OCI-LY1 (cell line): Measurements from ENCODE around the gene EYA3.

Source experiments
- H2AFZ ChIP-seq: fragments of 200-600 bp; sonication (generic), shearing (Covaris generic); 2 replicates; pipeline ENCODE4 v1.6.0; 2014; ENCODE audit warnings: antibody characterized with exemption, mild to moderate bottlenecking, low read length
- H3F3A ChIP-seq: fragments of 200-600 bp; sonication (generic), shearing (Covaris generic); 2 replicates; pipeline ENCODE4 v1.6.0; 2014; ENCODE audit warnings: mild to moderate bottlenecking, antibody characterized with exemption, low read length, moderate library complexity; ENCODE audit not compliant: insufficient read depth
- H3K27ac ChIP-seq: fragments of 200-600 bp; sonication (generic); 2 replicates; pipeline ENCODE4 v1.5.1; 2014; ENCODE audit warnings: low read length, mixed run types, mild to moderate bottlenecking, low read depth; ENCODE audit not compliant: poor library complexity, severe bottlenecking
- H3K27me3 ChIP-seq: fragments of 200-600 bp; sonication (generic); 2 replicates; pipeline ENCODE4 v1.6.0; 2014; ENCODE audit warnings: antibody characterized with exemption, mild to moderate bottlenecking, low read length, moderate library complexity; ENCODE audit not compliant: insufficient read depth
- H3K36me3 ChIP-seq: fragments of 200-600 bp; sonication (generic); 2 replicates; pipeline ENCODE4 v1.6.1; 2014; ENCODE audit warnings: mild to moderate bottlenecking, antibody characterized with exemption, low read length, moderate library complexity, mixed read lengths; ENCODE audit not compliant: insufficient read depth
- H3K4me1 ChIP-seq: fragments of 200-600 bp; sonication (generic); 2 replicates; pipeline ENCODE4 v1.5.1; 2014; ENCODE audit warnings: mild to moderate bottlenecking, low read length, moderate library complexity; ENCODE audit not compliant: insufficient read depth, severe bottlenecking
- H3K4me2 ChIP-seq: fragments of 200-600 bp; sonication (generic), shearing (Covaris generic); 2 replicates; pipeline ENCODE4 v1.6.1; 2014; ENCODE audit warnings: low read length
- H3K4me3 ChIP-seq: fragments of 200-600 bp; sonication (generic); 2 replicates; pipeline ENCODE4 v1.5.1; 2014; ENCODE audit warnings: low read length, low read depth, mild to moderate bottlenecking, mixed read lengths; ENCODE audit not compliant: poor library complexity, severe bottlenecking
- H3K79me2 ChIP-seq: fragments of 200-600 bp; shearing (Covaris generic); 2 replicates; pipeline ENCODE4 v1.6.1; 2016; ENCODE audit warnings: mixed run types, low read length, mixed read lengths; ENCODE audit not compliant: insufficient read depth
- H3K9ac ChIP-seq: fragments of 200-600 bp; sonication (generic), shearing (Covaris generic); 2 replicates; pipeline ENCODE4 v1.6.1; 2014; ENCODE audit warnings: mild to moderate bottlenecking, low read length, mixed read lengths
- H3K9me2 ChIP-seq: fragments of 200-600 bp; sonication (generic), shearing (Covaris generic); 2 replicates; pipeline ENCODE4 v1.6.1; 2014; ENCODE audit warnings: low read depth, mild to moderate bottlenecking, low read length, mixed read lengths
- H3K9me3 ChIP-seq: fragments of 200-600 bp; shearing (Covaris generic); 2 replicates; pipeline ENCODE4 v1.6.1; 2014; ENCODE audit warnings: low read length, mixed read lengths
- H4K20me1 ChIP-seq: fragments of 200-600 bp; sonication (generic), shearing (Covaris generic); 2 replicates; pipeline ENCODE4 v1.6.0; 2016; ENCODE audit warnings: mild to moderate bottlenecking, low read length; ENCODE audit not compliant: insufficient read depth
- EZH2 ChIP-seq: fragments of 200-600 bp; sonication (generic), shearing (Covaris generic); IDR thresholded peaks from 2 replicates; pipeline ENCODE4 v1.8.0; 2017; ENCODE audit warnings: borderline replicate concordance, mixed run types, mild to moderate bottlenecking, antibody characterized with exemption, low read length, moderate library complexity, mixed read lengths
- TF ChIP-seq, protein P1 (sequence below): fragments of 200-600 bp; sonication (generic), shearing (Covaris generic); IDR thresholded peaks from 2 replicates; pipeline ENCODE4 v1.5.1; 2017; ENCODE audit warnings: mild to moderate bottlenecking, antibody characterized with exemption, low read length, moderate library complexity, mixed read lengths

EYA3 gene

DNA sequence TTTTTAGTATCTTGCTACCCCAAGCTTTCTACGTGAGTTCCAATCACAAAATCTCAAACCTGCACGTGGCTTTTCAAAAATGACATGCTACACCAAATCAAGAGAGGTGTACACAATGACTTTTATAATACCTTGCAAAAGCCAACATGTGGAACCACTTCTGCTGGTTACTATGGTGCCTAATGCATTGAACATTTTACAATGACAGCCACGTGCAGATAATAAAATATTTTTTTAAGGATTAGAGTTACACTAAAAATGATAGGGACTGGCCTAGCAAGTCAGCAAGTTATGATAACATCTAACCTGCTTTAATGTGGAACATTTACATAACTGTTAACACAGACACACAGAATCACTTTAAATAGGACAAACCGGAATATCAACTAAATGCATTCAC is 30.2 kb downstream of the EYA3 start:
- TF ChIP-seq, protein P1, sequence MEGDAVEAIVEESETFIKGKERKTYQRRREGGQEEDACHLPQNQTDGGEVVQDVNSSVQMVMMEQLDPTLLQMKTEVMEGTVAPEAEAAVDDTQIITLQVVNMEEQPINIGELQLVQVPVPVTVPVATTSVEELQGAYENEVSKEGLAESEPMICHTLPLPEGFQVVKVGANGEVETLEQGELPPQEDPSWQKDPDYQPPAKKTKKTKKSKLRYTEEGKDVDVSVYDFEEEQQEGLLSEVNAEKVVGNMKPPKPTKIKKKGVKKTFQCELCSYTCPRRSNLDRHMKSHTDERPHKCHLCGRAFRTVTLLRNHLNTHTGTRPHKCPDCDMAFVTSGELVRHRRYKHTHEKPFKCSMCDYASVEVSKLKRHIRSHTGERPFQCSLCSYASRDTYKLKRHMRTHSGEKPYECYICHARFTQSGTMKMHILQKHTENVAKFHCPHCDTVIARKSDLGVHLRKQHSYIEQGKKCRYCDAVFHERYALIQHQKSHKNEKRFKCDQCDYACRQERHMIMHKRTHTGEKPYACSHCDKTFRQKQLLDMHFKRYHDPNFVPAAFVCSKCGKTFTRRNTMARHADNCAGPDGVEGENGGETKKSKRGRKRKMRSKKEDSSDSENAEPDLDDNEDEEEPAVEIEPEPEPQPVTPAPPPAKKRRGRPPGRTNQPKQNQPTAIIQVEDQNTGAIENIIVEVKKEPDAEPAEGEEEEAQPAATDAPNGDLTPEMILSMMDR: no peak
- no peak for TF ChIP-seq EZH2
- H4K20me1 ChIP-seq: no peaks in the 10 kb centered on the region
- no peaks in the 10 kb centered on the region for H3F3A ChIP-seq
- H3K27me3 ChIP-seq: no peaks in the 10 kb centered on the region
- no peak overlapping the region for H2AFZ ChIP-seq
- peaks cover 43% of the 10 kb centered on the region for H3K4me1 ChIP-seq
- no peaks in the 10 kb centered on the region for H3K9me3 ChIP-seq
- peak overlapping the region; percentile 42 for H3K9ac ChIP-seq
- no peaks in the 10 kb centered on the region for H3K9me2 ChIP-seq
- peak overlapping the region; percentile 64 for H3K4me2 ChIP-seq
- H3K36me3 ChIP-seq: peaks cover 19% of the 10 kb centered on the region; the same call in 1 of the 2 replicates
- H3K79me2 ChIP-seq: peaks cover 48% of the 10 kb centered on the region
- H3K27ac ChIP-seq: peak overlapping the region; percentile 12
- H3K4me3 ChIP-seq: no peak overlapping the region

DNA sequence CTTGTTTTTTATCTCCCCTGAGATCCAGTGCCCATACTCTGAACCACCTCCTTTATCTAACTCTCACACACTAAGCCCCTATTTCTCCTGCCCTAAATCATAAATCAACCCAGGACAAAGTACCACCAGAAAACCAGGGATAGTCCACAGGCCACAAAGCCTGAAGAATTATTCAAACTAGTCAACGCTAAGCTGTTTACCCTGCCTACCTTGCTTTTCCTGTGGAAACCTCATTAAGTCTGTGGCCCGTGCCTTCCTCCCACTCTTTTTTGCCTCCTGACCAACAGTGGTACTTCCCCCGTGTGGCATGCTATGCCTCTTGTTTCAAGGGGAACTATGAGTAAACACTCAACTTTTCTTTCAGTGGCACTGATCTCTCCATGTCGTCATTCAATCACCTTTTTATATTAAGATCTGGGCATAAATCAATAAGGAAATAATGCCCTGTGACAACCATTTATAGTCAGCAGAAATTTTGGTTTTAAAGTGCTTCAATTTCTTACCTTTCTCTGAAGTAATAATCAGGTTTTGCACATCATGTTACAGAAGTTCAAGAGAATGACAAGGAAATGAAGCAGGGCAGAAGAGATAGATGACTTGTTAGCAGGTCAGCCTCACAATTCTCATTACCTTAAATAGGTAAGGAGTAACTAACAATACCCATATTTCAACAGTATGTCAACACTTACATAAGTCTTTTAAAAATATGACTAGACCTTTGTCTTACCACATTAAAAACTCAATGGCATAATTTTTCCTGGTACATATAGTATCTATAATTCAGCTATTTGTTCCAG is 32.1 kb downstream of the EYA3 start:
- no peaks in the 10 kb centered on the region for H3K9me3 ChIP-seq
- no peak overlapping the region for H3K4me2 ChIP-seq
- no peaks in the 10 kb centered on the region for H3F3A ChIP-seq
- H3K4me1 ChIP-seq: peaks cover 43% of the 10 kb centered on the region
- peaks cover 36% of the 10 kb centered on the region for H3K79me2 ChIP-seq
- H3K9ac ChIP-seq: no peak overlapping the region
- no peaks in the 10 kb centered on the region for H3K27me3 ChIP-seq
- peaks cover 32% of the 10 kb centered on the region; the same call in 1 of the 2 replicates for H3K36me3 ChIP-seq
- no peaks in the 10 kb centered on the region for H3K9me2 ChIP-seq
- no peak overlapping the region for H3K4me3 ChIP-seq
- TF ChIP-seq EZH2: no peak
- TF ChIP-seq, protein P1: no peak
- peak overlapping the region; percentile 35 for H3K27ac ChIP-seq
- no peaks in the 10 kb centered on the region for H4K20me1 ChIP-seq
- no peak overlapping the region for H2AFZ ChIP-seq

DNA sequence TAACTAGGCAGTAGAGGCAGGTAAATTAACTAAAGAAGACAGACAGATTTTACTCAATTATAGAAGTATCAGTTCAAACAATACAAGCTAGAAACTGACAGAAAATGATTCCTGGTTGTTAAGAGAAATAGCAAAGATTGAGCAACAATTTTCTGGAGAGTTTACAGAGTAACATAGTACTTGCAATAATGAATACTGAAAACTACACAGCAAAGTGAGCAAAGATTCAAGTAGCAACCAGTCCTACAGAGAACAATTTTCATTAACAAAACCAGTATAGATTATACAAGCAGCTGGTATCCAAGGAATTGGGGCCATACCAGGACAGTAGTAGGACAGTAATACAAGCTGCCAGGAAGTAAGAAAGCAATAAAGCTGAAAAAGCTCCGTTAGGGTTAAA is 37.6 kb downstream of the EYA3 start:
- H3K27me3 ChIP-seq: no peaks in the 10 kb centered on the region
- H3K79me2 ChIP-seq: no peaks in the 10 kb centered on the region
- H2AFZ ChIP-seq: no peak overlapping the region
- no peak overlapping the region for H3K27ac ChIP-seq
- no peak overlapping the region for H3K4me3 ChIP-seq
- H3K4me1 ChIP-seq: no peaks in the 10 kb centered on the region
- TF ChIP-seq, protein P1: no peak
- TF ChIP-seq EZH2: no peak
- no peak overlapping the region for H3K4me2 ChIP-seq
- H3K36me3 ChIP-seq: peaks cover 56% of the 10 kb centered on the region
- no peaks in the 10 kb centered on the region for H4K20me1 ChIP-seq
- H3F3A ChIP-seq: no peaks in the 10 kb centered on the region
- no peaks in the 10 kb centered on the region for H3K9me3 ChIP-seq
- H3K9ac ChIP-seq: no peak overlapping the region
- no peaks in the 10 kb centered on the region for H3K9me2 ChIP-seq
